GM19324 (cell line): ENCODE results near the gene TBC1D20.

Experiments
- ATAC-seq: cut with Tn5 transposase; IDR thresholded peaks from one replicate; pipeline ENCODE4 v1.9.1; 2021; ENCODE audit warnings: mild to moderate bottlenecking, moderate library complexity; ENCODE audit not compliant: unreplicated experiment, low FRiP score

Gene TBC1D20

DNA sequence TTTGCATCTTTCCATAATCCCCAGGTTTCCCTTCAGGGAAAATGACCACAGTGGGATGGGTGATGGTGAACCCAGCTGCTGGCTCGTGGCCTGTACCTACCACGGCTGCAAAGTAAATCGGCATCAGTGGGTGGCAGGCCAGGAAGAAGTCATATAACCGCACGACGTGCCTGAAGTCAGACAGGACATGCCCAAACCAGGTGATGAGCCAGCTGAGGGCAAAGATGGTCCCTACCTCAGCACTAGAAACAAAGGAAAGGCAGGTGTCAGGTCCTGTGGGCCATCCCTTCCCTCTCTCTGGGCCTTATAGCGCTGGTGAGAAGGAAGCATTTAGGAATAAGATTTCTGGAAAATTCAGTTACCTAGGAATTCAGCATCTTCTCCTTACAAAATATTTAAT, 22.2 kb downstream of the TBC1D20 start:
- ATAC-seq: no peak

DNA sequence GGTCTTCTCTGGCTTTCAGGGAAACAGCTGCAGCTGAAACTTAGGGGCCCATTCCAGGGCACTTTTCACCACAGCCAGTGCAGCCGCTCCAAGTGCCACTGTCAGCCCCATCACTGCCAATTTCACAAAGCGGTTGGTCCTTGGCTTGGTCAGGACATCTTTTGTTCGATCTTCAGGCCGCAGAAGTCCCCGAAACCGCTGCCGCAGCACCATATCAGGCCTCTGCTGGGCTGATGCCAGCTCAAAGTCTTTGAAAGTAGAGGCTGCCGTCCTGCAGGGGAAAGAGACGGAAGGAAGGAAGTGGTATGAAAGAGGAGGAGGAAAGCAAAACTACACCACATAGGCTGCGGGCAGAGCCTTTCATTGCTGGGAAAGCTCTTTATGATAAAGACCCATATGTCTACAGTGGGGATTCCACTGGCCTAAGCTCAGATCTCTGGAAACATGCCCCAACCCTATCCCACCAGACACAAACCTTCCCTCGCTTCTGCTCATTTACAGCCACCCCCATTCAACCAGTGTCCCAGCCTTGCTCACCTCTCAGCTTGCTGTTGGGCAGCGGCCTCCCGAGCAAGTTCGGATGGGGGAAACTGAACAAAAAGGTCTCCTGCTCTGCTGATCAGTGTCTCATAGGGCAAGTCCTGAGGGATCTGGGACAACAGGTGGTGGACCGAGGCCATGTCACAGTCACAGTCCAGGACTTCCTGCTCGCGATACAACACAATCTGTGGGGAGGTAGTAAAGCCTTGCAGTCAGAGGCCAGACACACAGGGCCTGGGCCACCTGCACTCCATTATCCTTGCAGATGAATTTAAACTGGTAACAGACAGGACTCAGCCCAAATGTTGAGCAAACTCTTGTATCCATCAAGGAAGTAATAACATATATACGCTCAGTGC, 23.5 kb downstream of the TBC1D20 start:
- no peak for ATAC-seq

DNA sequence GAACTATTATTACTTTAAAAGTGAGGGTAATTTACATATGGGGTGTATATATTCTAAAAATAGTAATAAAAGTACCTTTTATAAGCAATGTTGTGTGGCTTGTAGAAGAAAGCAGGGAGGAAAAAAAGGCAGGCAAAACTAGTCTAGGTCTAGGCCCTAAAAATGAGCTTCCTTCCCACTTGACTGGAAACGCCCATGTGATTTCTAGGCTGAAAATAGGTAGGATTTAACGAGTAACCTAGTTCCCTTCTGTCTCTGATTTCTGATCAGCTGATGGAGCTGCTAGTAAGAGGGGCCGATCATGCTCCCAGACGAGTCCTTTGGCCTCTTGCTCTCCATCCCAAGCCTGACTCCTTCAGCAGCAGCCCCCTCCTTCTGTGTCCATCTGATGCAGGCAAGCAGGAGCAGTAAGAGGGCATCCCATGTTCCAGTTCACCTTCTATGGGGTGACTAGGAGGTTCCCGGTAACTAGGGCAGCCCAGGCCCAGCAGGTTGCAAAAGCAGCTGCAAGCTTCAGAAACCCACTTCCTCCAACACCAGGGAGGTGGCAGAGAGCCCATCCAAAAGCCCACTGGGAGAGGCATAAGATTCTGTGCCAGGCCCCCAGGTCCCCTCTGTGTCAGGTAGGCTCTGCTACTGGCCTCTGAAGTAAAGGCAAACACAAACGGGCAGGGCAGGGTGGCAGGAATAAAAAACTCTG, 24.4 kb downstream of the TBC1D20 start:
- no peak for ATAC-seq

DNA sequence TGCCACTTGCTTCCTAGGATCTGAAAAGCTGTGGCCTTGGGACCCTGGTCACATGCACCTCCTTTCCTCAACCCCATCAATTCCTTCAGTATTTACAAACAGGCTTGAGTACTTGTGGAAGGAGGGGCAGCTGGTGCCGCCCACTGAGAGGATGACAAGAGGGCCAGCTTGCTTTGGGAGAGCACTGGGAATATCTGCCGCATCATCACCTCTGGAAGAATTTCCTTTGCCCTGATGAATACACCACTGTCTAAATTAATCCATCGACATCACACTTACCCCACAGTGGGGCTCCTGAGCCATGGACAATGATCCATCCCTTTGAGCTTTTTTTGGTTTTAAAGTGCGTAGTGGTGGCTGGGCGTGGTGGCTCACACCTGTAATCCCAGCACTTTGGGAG, 25.9 kb downstream of the TBC1D20 start:
- no peak for ATAC-seq

DNA sequence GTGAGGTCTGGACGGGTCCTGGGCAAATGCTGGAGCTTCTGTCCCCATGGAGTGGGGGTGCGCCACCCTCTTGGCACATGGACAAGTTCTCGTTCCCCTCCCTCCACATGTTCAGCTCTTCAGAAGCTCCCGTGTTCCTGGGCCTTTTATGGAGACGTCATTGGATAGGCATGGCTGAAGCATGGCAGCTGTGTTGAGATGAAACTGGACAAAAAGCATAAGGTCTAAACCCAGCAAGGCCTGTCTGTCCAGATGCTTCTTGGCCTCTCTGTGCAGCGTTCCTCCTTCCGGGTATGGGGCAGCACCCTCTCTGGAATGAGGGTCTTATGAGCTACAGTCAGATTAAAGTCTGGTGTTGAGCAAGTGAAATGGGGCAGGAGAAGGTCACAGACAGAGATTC, 26.8 kb downstream of the TBC1D20 start:
- ATAC-seq: no peak

DNA sequence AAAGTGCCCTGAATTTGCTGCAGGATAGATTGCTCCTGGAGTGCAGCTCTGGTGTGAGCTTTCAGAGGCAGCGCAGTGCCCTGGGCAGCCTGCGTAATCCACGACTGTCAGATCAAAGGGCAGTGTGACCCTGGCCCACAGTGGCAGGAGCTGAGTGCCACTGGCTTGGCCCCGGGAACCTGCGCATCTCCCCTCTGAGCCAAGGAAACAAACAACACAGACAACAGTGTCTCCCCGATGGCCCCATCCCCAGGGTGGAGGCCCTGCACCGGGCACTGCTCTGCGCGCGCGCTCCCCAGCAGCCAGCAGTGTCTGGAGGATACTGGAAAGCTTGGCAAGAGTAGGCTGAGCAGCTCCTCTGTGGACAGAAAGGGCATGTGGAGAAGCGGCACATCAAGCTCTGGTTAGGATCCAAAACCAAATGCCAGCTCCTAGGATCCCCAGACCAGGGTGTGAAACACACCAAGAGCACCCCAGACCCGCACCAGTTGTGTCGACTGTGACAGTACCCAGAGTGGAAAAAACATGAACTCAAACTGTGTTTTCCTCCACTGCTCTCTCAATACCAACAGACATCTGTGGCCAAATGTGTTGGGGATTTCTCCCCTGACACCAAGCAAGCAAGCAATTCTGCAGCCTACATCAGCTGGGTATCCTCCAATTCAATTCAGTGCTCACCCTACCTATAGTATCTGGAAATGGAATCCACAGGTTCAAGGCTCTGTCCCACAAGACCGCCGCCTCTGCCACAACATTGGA, 27.5 kb downstream of the TBC1D20 start:
- ATAC-seq: no peak

DNA sequence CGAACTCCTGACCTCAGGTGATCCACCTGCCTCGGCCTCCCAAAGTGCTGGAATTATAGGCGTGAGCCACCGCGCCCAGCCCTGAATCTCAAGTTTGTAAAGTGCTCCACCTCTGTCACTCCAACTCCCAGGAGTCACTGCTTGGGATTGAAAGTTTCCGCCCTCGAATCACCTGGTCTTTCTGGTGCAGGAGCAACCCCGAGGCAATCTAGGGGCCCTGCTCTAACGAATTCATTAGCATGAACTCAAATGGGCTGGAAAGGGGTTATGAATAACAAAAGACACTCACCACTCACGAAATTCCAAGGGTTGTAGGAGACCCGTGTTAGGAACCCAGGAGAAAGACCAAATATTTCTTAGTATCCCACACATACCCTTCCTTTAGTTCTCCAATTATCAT, 28.1 kb downstream of the TBC1D20 start:
- no peak for ATAC-seq

DNA sequence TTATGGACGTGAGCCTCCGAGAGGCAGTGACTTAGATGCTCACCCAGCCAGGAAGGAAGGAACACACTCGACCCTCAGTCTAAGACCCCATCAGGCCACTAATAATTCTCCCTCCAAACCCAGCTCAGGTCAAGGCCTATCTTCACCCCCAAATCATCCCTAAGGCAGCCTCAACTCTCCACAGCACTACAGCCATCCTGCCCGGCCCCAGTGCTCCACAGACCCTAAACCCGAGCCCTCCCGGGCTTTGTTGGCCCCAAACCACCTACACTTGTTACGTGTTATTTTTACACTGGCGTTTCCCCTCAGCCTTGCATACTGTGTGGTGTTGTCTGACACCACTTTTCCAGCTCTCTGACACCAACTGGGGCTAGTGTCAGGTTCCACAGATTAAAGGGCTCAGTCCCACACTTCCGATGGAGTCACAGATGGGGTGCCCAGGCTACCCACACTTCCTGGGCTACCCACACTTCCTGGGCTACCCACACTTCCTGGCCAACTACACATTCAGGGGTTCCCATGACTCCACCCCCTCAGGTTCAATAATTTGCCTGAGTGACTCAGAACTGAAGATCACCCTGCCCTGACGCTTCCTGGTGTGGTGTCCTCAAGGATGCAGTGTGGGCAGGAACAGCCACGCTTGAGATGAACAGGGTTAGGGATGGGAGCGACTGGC, 28.9 kb downstream of the TBC1D20 start:
- peak; percentile 49 for ATAC-seq

DNA sequence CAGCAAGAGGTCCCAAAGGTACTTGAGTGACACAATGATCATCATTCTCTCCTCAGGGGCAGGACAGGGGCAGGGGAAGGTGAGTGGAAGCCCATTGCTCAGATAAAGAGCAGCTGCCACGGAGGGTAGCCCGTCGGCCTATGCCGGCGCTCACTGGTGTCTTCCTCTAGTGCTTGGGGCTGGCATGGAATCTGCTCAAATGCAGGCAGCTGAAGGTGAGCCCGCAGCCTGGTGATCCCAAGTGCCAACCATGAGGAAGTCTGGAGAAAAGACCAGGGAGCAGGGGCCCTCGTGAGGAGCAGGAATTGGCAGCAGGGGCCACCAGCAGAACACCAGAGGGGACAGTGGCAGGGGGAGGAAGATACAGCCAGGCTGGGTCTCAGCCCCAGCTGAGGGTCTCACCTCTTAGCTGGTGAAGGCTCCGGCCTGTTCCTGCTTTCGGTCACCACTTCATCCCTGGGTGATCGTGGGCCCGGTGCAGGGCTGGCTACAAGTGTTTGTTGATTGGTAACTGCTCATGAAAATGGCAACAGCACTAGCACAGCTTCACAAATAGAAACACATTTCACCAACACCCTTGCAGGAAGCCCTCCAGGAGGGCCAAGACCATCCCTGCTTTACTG, 29.5 kb downstream of the TBC1D20 start:
- ATAC-seq: no peak

DNA sequence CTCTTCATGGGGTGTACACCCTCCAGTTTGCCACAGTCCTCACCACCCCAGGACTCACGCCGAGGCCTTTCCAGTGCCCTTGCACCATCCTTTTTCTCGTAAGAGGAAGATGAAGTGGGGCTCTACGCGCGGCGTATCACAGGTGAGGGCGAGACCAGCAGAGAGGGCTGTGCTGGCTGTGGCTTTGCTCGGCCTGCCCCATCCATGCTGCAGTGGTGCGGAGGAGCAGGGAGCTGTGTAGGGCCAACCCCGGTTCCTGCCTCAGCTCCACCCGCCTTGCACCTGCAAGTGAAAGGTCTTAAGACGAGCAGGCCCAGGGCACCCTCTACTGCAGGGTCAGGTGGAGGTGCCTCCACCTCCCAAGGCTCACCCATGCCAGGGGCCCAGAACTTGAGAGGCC, 30.1 kb downstream of the TBC1D20 start:
- ATAC-seq: no peak

DNA sequence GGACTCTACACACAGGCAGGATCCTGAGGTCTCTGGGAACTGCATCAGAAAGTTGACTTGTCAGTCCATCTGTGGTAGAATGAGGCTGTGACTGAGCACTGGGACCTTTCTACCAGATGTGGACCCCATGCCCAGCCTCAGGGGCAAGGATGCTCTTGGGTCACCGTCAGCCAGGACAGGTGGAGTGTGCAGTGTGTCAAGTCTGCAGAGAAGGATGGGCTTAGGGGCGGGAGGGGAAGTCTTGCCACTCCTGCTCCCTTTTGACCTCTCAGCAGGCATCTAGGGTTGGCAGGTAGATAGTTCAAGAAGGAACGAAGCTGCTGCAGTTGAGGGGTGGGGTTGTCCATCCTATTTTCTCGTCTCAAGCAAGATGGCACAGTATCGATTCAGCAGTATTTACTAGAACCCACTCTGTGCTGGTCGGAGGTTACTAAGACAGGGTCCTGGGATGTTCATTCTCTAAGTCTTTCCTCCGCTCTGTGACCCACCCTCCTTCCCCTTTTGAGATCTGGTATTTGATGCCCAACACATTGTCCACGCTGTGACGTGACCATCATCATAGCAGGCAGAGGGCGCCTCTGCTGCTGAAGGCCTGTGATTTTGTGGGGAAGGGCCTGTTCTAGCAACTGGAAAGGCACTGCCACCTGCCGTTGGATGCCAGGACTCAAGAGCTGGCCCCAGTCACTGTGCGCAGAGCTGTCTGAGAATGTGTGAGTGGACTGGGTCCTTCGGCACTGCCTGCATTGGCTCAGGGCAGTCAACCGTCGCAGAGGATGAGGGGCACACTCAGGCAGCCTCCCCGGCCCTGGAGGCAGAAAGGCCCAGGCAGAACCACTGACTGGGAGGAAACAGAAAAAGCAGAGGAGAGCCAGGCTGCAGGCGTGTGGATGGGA, 31.1 kb downstream of the TBC1D20 start:
- no peak for ATAC-seq

DNA sequence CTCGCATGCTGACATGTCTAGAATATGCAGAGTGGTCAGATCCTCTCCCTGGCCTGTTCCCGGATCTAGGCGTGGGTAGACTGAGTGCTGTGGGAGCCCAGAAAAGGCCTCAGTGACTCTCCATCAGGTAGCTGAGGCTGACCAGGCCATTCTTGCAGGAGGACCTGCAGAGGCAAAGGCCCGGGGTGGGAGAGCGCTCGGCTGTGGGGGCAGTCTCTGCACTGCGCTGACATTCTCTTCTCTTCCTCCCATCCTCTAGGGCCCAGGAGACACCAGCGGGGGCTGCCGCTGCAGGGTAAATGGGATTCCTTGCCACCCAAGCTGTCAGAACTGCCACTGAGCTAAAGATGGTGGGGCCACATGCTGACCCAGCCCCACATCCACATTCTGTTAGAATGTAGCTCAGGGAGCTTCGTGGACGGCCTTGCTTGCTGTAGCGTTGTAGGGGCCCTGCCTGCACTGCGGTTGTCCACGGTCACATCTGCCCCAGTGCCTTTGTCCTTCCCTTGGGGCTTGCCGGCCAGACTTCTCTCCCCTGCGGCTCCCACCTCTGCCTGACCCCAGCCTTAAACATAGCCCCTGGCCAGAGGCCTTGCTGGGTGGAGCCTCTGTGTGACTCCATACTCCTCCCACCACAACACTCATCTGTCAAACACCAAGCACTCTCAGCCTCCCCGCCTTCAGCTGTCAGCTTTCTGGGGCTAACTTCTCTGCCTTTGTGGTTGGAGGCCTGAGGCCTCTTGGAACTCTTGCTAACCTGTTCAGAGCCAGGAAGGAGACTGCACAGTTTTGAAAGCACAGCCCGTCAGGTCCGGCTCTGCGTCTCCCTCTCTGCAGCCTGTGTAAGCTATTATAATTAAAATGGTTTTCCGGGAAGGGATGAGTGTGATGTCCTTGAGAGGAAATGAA, 32.0 kb downstream of the TBC1D20 start:
- no peak for ATAC-seq

DNA sequence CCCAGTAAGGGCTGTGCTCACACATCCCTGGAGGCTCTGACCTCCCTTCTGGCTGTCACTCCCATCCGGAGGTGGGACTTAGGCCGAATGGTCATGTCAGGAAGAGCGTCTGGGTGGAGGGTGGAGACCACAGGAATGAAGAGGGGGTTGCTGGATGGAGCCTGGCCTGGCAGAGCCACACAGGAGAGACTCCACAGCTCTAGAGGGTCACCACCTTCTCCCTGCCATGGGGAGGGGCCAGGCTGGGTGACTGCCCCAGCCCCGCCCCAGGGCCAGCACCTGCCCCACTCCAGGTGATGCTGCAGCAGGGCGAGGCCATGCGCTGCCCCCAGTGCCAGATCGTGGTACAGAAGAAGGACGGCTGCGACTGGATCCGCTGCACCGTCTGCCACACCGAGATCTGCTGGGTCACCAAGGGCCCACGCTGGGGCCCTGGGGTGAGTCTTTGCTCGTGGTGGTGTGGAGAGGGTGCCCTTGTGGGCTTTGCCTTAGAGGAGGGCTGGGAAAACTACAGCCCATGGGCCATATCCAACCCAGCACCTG, 33.6 kb downstream of the TBC1D20 start:
- no peak for ATAC-seq

DNA sequence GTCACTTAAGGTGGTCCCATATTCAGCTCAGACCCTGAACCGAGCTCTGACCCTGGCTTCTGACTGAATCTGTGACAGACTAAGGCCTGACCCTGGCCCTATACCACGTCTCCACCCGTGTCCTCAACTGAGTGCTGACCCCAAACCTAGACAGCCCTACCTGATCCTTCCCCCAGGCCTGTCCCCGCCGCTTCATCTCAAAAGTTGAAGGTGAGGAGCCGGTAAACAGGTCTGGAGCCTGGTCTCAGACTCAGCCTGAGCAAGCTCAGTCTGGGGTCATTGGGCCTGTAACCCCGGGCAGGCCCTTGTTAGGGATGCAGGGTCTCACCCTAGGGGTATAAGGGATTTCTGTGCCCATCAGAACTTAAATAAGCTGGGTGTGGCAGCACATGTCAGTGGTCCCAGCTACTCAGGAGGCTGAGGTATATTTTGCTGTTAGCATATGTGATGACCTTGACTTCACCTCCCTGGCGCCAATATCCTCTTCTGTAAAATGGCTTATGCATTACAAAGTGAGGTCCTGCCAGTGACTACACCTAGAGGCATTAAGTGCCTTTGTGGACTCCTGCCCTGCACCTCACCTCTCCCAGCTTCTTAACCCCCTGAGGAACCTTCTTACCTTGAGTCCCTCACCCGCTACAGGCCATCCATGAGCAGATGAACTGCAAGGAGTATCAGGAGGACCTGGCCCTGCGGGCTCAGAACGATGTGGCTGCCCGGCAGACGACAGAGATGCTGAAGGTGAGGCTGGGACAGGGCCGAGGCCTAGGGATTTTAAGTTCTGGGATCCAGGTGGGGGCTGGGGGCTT, 34.3 kb downstream of the TBC1D20 start:
- ATAC-seq: no peak

DNA sequence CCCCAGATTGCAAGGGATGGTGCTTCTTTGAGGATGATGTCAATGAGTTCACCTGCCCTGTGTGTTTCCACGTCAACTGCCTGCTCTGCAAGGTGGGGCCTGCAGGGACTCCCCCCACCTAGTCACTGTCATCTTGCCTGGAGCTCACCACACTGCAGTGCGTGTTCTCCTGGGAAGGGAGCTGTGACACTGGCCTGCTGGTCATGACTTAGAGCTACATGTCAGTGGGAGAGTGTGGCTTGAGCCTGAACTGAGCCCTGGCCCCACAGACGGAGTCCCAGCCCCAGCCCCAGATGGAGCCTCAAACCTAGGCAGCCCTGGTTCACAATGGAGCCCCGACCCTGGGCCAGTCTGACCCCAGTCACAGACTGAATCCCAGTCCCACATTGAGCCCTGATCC, 34.9 kb downstream of the TBC1D20 start:
- ATAC-seq: no peak

DNA sequence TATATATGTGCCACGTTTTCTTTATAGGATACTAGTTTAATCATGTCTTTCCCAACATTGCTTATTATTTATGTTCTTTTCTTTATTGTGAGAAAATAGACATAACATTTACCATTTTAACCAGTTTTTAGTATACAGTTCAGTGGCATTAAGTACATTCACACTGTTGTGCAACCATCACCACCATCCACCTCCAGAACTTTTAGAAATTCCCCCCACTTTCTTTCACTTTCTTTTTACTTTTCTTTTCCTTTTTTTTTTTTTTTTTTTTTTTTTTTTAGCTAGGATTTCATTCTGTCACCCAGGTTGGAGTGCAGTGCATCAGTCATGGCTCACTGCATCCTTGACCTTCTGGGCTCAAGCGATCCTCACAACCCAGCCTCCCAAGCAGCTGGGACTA, 35.8 kb downstream of the TBC1D20 start:
- ATAC-seq: no peak

DNA sequence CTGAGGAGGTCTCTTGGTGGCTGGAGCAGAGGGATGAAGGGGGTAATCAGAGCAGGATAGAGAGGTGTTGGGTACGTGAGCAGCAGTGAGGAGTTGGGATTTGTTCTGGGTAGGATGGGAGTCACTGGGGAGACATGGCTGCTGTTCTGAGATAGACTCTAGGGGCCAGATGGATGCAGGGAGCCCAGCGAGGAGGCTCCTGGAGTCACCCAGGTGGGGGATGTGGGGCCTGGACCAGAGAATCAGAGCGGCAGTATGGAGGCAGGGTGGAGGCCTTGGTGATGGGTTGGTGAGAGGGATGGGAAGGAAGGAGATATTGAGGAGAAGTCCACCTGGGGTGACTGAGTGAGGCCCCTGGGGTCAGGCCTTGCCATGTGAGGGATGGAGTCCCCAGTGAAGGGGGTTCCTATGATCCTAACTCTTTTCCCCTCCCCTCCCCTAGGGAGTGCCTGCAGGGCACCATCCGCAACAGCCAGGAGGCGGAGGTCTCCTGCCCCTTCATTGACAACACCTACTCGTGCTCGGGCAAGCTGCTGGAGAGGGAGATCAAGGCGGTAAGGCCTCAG, 40.6 kb downstream of the TBC1D20 start:
- no peak for ATAC-seq
